ENCODE results near the gene THSD4. TPM values are rescaled to one million over a fixed set of nuclear protein-coding genes. Genes with fewer than 3 reads are reported as not detected.

Gene THSD4
- polyA plus RNA-seq, 1 donor from 2014 or later, result 0.46 TPM

- Histone ChIP-seq H3K9me2 (ENCODE audit: insufficient read depth, low read length) (no peaks in the 10 kb centered on the region), H2AFZ (ENCODE audit: low read depth, low read length) (no peak overlapping the region), H3K27me3 (ENCODE audit: insufficient read depth, low read depth, low read length) (no peaks in the 10 kb centered on the region)
These were observed 430.0 kb downstream of the THSD4 start for GRCh38 chr15:71545223-71545760.

GRCh38 chr15:71545923-71546322 lies 430.7 kb downstream of the THSD4 start:
- H3K9ac ChIP-seq (ENCODE audit: low read length), result no peak overlapping the region
- no peak overlapping the region for H3K4me2 ChIP-seq (ENCODE audit: low read length)
- no peak overlapping the region for H3K4me3 ChIP-seq (ENCODE audit: low read length)
- H3K27me3 ChIP-seq (ENCODE audit: insufficient read depth, low read depth, low read length), result no peaks in the 10 kb centered on the region
- no peaks in the 10 kb centered on the region for H3F3A ChIP-seq (ENCODE audit: insufficient read depth, low read length, poor library complexity, severe bottlenecking)
- no peaks in the 10 kb centered on the region for H3K79me2 ChIP-seq (replicated peaks; ENCODE audit: insufficient read depth, low read length)
- H2AFZ ChIP-seq (ENCODE audit: low read depth, low read length), result no peak overlapping the region
- no peaks in the 10 kb centered on the region for H3K36me3 ChIP-seq (ENCODE audit: insufficient read depth, low read length)
- no peaks in the 10 kb centered on the region for H4K20me1 ChIP-seq (ENCODE audit: insufficient read depth)
- H3K27ac ChIP-seq (ENCODE audit: low read length), result no peak overlapping the region
- H3K9me3 ChIP-seq (ENCODE audit: low read length), result no peaks in the 10 kb centered on the region
- H3K9me2 ChIP-seq (ENCODE audit: insufficient read depth, low read length), result no peaks in the 10 kb centered on the region
- TF ChIP-seq REST (IDR thresholded peaks at IDR 0.05; ENCODE audit: borderline replicate concordance) (no peak), CTCF (IDR thresholded peaks at IDR 0.05; ENCODE audit: poor library complexity, severe bottlenecking) (no peak), SMC3 (conservative IDR thresholded peaks at IDR 0.05; ENCODE audit: poor library complexity) (no peak), TAF1 (IDR thresholded peaks at IDR 0.05; ENCODE audit: low read depth) (no peak), EP300 (conservative IDR thresholded peaks at IDR 0.05; ENCODE audit: poor library complexity, severe bottlenecking) (no peak), RAD21 (conservative IDR thresholded peaks at IDR 0.05) (no peak), POLR2AphosphoS5 (IDR thresholded peaks at IDR 0.05) (no peak)

More at GRCh38 chr15:71545223-71545760, 430.0 kb downstream of the THSD4 start:
- Histone ChIP-seq H3K9me3 (ENCODE audit: low read length) (no peaks in the 10 kb centered on the region), H3F3A (ENCODE audit: insufficient read depth, low read length, poor library complexity, severe bottlenecking) (no peaks in the 10 kb centered on the region), H3K27ac (ENCODE audit: low read length) (no peak overlapping the region), H3K4me2 (ENCODE audit: low read length) (no peak overlapping the region), H3K4me3 (ENCODE audit: low read length) (no peak overlapping the region), H3K79me2 (replicated peaks; ENCODE audit: insufficient read depth, low read length) (no peaks in the 10 kb centered on the region), H3K36me3 (ENCODE audit: insufficient read depth, low read length) (no peaks in the 10 kb centered on the region), H4K20me1 (ENCODE audit: insufficient read depth) (no peaks in the 10 kb centered on the region), H3K9ac (ENCODE audit: low read length) (no peak overlapping the region)
- TF ChIP-seq SMC3 (conservative IDR thresholded peaks at IDR 0.05; ENCODE audit: poor library complexity) (no peak), REST (IDR thresholded peaks at IDR 0.05; ENCODE audit: borderline replicate concordance) (no peak), CTCF (IDR thresholded peaks at IDR 0.05; ENCODE audit: poor library complexity, severe bottlenecking) (no peak), EP300 (conservative IDR thresholded peaks at IDR 0.05; ENCODE audit: poor library complexity, severe bottlenecking) (no peak), MXI1 (conservative IDR thresholded peaks at IDR 0.05; ENCODE audit: poor library complexity, severe bottlenecking) (no peak), RAD21 (conservative IDR thresholded peaks at IDR 0.05) (no peak), TAF1 (IDR thresholded peaks at IDR 0.05; ENCODE audit: low read depth) (no peak)

All from neural cell (in vitro differentiated cells).